SKM-1 treated with dmso at 0.1 percent for 144 hours (cell line): ENCODE measurements around the gene EPN3.

Experiments used
- DNase-seq: peaks from one replicate; lab custom pipeline; 2025; ENCODE audit not compliant: unreplicated experiment; lab: John Stamatoyannopoulos, UW

The EPN3 gene

DNA sequence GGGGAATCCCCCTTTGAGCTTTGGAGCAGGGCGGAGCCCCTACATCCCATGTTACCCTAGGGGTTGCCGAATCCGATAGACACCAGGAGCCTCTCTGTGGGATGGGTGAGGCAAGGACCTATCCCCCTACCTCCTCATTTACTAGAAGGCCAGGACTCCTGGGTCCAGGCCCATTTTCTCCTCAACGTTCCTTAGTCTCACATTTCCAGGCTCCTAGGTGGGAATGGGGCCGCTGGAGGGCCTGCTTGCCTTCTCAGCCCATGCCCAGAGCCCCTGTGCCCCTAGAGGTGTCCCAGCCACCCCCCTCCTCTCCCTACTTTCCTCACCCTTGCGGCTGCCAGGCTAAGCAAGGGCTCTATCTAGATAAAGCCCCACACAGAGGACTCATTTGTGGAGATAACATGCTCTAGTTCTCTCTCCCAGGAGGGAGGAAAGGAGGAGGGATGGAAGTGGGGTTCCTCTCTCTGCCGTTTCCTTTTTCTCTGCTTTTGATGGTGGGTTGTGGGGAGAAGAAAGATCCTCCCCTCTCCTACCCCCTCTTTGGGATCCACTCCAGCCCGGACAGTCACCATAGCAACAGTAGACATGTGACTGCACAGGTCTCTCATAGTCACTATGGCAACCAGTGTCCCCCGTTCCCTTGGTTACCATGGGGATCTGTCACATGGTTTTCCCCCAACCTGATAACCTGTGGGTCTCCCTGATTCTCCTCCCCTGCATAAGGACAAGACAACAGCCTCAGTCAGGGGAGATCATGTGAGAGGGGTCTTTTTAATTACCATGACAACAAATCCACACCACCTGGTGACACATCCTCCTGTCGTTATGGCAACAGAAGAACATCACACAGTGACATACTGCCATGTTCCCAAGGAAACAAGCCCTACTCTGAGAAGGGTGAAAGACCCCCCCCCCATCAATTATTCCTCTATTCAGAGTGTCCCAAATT lies 33.1 kb downstream of the EPN3 start:
- DNase-seq: no peak

DNA sequence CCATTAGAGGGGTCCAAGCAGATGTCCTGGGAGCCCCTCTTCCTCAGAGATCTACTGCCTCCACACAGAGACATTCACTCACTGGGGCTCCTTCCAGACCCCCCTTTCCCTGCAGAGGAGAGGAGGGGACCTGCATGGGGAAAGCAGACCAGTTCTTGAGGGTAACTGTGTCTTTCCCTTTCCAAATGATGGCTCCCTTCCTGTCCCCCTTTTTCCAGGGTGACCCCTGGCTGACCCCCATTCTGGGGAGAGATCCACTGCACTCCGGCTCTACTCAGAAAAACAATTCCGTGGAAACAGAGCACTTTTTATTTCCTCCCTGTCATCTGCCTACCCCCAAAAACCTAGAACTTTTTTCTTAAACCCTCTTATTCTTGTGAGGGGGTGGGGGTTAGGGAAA lies 34.4 kb downstream of the EPN3 start:
- DNase-seq: no peak

DNA sequence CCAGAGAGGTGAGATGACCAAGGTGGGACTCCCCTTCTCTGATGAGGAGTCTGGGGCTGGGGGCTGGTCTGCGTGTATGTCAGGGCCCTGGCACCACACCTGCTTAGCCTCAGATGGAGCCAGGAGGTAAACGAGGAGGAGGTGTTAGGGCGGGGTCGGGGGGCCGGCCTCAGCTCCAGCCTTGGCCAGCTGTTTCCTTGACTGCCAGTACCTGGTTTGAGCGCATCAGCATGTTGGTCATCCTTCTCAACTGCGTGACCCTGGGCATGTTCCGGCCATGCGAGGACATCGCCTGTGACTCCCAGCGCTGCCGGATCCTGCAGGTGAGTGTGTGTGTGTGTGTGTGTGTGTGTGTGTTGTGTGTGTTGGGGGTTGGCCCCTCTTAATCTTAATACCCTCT lies 36.1 kb downstream of the EPN3 start:
- DNase-seq: no peak

DNA sequence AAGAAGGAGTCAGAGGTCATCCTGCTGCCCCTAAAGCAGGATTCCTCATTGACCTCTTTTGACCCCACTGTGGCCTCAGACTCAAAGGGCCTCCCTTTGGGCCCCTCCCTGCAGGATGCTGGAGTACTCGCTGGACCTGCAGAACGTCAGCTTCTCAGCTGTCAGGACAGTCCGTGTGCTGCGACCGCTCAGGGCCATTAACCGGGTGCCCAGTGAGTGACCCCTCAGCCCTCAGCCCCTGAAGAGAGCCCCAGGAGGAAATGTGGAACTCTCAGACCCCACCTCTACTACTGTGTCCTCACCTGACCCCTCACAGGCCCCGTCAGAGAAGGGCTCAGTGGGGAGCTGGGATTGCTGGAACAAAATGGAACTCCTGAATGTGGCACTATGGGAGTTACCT lies 37.1 kb downstream of the EPN3 start:
- no peak for DNase-seq

DNA sequence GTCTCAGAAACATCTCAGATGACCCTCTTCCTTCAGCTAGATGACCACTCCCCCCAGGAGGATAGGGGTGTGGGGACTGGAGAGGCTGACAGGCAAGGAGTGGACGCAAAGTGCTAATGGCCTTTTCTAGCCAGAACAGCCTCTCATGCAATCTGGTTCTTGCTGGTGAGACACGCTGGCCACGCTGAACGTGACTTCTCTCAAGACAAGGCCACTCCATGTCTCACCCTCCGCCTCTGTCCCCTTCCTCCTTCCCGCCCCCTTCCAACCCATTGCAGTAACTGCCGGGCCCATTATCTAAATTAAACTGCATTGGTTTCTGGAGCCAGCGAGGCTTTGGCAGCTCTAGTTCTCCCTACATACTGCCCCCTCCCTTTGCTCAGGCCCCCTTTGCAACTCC lies 37.5 kb downstream of the EPN3 start:
- DNase-seq: no peak

DNA sequence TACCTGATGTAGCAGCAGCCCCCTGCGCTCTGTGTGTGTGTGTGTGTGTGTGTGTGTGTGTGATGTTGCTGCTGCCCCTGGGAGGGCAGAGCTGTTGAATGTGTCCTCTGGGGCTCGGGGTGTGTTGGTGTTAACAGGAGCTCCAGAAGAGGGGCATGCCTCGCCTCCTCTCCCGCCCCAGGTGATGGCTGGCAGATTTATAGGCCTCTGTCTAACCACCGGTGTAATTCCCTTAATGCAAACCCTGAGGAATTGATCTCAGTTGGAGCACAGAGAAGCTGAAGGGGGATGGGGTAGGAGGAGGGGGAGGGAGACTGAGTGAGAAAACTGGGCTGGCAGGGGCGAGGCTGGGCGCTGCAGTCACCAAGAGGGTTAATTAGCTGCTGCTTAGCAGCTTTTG lies 38.0 kb downstream of the EPN3 start:
- DNase-seq: no peak

DNA sequence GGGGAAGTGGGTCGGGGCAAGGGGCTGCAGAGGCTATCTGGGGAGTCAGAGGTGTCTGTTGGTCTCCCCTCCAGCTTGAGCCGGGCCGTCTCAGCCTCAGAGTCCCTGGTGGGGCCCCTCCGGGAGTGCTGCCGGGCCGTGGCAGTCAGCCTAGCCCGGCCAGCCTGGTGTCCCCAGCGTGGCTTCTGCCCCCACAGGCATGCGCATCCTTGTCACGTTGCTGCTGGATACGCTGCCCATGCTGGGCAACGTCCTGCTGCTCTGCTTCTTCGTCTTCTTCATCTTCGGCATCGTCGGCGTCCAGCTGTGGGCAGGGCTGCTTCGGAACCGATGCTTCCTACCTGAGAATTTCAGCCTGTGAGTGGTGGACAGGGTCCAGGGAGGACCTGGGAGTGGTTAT lies 39.1 kb downstream of the EPN3 start:
- DNase-seq: no peak

DNA sequence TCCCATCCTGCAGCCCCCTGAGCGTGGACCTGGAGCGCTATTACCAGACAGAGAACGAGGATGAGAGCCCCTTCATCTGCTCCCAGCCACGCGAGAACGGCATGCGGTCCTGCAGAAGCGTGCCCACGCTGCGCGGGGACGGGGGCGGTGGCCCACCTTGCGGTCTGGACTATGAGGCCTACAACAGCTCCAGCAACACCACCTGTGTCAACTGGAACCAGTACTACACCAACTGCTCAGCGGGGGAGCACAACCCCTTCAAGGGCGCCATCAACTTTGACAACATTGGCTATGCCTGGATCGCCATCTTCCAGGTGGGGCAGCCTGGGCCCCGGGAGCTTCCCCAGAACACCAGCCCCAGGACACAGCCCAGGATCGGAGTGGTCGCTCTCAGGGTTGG lies 40.0 kb downstream of the EPN3 start:
- DNase-seq: no peak

DNA sequence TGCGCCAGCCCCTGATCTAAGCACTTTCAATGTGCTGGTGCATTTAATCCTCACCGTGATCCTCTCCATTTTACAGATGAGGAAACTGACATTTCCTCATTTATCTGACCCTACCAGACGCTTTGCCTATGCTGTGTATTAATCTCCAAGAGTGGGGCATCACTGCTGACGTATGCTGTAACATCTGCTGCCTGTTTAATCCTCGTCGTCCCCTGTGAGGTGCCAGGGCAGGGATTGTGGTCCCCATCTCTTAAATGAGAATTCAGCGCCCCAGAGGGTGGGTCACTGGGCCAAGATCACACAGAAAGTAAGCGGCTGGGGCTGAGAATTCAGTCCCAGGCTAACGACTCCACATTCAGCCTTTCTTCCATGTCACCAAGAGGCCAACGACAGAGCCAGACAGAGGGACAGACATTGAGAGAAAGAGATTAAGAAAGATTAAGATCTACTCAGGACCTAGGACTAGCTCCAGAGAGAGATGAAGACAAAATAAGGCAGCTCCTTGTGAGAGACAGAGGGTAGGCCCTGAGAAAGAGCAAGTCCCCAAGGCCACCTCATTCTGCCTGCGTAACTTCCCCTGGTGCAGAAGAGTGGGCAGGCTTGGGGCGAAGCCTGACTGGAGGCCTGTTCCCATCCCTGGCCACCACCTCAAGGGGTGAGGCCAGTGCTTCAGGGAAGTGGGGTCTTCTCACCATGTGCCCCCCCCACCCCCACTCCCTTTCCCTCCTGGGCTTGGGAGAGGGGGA lies 41.5 kb downstream of the EPN3 start:
- no peak for DNase-seq

DNA sequence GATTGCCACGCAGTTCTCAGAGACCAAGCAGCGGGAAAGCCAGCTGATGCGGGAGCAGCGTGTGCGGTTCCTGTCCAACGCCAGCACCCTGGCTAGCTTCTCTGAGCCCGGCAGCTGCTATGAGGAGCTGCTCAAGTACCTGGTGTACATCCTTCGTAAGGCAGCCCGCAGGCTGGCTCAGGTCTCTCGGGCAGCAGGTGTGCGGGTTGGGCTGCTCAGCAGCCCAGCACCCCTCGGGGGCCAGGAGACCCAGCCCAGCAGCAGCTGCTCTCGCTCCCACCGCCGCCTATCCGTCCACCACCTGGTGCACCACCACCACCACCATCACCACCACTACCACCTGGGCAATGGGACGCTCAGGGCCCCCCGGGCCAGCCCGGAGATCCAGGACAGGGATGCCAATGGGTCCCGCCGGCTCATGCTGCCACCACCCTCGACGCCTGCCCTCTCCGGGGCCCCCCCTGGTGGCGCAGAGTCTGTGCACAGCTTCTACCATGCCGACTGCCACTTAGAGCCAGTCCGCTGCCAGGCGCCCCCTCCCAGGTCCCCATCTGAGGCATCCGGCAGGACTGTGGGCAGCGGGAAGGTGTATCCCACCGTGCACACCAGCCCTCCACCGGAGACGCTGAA lies 43.2 kb downstream of the EPN3 start:
- no peak for DNase-seq

DNA sequence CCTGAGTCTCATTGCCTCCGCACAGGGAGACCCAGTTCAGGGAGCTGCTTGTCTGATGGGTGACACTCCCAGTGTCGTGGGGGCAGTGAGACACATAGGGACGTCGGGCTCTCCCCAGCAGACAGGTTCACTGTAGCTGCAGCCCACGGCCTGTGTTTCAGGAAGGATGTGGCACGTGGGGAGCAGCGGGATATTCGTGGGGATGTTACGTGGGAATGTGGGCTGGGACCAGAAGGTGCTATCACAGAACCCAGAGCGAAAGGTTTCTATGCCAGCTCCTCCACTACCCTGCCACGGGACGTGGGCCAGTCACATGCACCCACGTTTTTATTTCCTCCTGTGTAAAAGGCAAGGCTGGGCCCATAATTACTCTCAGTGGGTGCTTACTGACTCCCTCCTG lies 44.3 kb downstream of the EPN3 start:
- no peak for DNase-seq

DNA sequence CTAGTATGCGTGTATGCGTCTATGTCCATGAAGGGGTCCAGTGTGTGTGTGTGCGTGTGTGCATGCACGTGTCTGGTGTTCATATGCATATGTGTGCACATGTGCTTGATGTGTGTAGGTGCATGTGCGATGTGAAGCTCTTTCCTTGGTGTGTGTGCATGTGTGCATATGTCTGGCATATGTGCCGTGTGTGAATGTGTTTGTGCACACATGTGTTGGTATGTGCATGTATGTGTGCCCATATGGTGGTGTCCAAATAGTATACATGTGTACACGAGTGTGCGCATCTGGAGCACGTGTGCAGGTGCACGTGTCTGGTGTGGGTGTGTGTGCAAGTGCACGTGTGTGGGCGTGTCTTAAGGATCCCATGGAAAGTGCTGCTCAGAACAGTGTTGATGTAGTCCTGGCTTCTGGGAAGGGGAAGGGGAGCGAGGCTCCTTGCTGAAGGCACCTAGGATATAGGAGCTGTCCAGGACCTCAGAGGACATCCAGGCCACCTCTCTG lies 45.0 kb downstream of the EPN3 start:
- DNase-seq: no peak

DNA sequence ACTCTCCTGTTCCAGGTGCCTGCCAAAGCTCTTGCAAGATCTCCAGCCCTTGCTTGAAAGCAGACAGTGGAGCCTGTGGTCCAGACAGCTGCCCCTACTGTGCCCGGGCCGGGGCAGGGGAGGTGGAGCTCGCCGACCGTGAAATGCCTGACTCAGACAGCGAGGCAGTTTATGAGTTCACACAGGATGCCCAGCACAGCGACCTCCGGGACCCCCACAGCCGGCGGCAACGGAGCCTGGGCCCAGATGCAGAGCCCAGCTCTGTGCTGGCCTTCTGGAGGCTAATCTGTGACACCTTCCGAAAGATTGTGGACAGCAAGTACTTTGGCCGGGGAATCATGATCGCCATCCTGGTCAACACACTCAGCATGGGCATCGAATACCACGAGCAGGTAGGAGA lies 45.6 kb downstream of the EPN3 start:
- no peak for DNase-seq

DNA sequence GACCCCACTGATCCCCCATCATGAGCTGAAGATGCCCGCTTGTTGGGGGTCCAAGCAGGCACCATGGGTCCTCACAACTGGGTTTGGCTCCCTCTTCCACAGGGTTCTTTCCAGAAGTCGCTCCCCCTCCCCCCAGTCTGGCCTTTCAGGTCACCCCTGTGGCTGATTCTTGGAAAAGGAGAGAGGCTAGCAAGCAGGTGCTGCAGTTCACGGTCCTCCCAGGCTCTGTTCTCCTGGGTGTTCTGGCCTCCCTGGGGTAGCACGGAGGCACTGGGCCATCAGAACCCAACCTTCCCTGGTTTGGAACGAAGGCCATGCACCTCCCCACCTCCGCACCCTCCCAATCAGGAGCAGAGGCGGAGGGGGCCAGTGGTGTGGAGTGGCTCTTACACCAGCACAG lies 46.9 kb downstream of the EPN3 start:
- DNase-seq: no peak

DNA sequence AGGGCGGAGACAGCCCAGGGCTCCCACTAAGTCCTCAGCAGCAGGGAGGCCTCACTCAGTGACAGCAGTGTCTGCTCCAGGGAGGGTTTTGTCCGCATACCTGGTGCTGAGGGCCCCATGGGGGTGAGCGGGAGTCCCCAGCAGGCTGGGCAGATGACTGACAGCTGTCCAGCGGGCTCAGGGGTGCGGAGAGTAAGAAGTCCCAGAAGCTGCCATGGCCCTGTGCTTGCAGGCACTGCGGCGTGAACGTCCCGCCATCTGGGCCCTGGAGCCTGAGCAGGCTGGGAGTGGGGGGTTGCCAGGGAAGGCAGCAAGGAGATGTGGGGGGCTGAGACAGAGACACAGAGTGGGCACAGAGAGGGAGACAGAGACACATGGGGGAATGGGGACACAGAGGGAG lies 48.1 kb downstream of the EPN3 start:
- DNase-seq: no peak

DNA sequence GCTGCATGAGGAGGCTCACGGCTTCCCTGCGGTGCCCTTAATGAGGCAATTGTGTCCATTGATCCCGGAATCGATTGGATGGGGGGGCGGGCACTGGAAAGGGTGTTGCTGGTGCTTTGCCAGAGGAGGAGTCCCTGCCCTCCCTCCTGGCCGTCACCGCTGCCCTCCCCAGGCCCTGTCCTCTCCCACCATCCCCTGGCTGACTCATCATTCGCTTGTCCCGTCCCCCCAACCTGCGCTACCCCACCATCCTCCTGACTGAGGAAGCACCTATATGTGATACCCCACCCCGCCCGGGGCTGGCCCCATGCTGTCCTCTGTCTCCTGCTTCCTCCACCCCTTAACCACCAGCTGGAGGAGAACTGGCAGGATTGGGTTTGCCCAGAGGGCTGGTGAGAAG lies 48.8 kb downstream of the EPN3 start:
- no peak for DNase-seq

DNA sequence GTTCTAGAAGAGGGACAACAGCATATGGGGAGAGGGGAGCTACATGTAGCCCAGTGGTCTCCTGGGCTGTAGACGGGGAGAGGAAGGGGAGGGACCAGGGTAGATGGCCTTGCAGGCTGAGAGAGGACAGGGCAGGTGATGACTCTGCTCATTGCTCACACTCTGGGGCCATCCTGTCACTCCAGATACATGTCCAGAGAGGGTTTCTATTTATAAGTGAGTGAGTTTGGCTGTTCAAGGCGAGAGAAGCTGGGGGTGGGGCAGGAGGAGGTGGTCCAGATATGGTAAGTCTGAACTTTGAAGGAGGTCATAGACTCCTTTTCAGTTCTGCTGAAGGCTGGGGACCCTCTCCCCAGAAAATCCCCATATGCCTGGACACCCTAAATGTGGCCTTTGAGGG lies 50.2 kb downstream of the EPN3 start:
- no peak for DNase-seq

DNA sequence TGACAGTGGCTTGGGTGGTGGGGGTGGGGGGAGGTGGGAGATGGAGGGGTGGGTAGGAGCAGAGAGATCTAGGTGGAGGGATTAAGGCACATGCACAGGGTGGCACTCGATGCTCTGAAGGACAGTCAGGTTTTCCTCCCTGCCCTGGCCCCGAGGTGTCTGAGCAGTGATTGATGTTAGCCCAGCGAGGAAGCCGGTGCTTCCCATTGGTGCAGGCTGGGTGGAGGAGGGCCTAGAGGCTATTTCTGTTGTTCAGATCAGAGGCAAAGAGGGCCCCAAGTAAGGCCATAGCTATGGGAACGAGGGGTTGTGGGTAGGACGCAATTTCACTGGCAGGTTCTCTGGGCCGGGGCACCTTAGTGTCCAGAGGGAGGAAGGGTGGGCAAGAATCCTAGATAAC lies 51.1 kb downstream of the EPN3 start:
- no peak for DNase-seq

DNA sequence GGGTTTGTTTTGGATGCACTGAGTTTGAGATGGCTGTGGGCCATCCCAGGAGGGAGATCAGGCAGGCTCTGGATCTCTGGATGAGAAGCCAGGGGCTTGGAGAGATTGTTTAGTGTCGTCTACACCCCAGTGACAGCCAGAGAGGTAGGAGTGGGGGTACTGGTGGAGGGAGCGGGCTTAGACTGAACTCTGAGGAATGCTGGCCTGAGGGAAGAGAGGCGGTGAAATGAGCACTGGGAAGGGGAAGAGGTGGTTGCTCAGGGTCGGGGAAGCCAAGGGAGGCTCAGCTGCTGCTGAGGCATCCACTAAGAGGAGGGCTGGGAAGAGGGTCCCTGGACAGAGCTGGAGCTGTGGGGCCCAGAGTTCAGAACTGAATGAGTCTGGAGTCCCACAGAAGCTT lies 51.6 kb downstream of the EPN3 start:
- DNase-seq: no peak

DNA sequence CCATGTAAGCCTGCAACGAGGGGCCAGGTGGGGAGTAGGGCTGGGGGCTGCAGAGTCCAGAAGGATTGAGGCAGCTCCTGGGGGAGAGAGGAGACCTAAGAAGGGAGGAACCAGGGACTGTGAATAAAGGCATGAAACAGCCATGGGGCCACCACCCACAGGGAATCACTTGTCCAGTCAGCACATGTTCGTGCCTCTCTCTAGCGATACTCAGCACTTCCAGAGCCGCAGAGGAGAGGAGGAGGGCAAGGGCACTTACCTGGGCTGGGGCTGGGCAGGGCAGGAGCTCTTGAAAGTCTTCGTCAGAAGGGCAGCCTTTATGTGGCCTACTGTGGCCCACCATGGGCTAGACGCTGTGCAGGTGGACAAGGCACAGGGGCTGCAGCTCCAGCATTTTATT lies 52.2 kb downstream of the EPN3 start:
- DNase-seq: no peak

DNA sequence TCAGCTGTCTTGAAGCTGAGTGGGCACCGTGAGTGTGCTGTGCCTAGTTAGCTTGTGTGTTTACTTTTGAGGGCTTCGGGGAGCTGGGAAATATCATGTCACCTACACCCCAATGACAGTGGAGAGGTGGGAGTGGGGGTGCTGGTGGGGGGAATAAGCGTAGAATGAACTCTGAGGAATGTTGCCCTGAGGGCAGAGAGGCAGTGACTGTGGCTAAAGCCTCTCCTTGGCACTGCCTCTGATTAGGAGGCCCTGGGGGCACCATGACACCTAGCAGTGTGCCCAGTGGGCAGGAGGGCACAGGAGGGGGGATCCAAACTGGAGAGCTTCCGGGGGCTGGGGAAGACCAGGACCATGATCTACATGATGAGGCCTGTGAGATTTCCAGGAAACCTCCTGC lies 52.8 kb downstream of the EPN3 start:
- DNase-seq: no peak

DNA sequence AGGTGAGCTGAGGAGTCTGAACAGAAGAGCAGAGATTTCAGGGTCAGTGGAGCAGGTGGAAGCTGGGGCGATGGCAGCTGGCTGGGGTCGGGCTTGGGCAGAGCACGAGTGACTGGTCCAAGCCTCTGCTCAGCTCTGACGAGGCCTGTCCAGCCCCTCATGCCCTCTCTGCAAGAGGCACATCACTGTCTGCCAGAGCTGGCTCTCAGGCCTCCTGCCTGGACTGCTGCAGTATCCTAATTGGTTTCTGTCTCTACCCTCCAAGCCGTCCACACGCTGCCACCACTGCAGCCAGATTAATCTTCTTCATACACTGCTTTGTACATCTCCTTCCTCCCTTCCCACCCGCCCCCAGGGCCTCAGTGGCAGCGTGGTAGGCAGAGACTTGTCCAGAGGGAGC lies 53.4 kb downstream of the EPN3 start:
- no peak for DNase-seq
